Colonic mucosa (tissue), 4 donors: Measurements from ENCODE around the gene SLC16A8. TPM values are rescaled to one million over a fixed set of nuclear protein-coding genes. Genes with fewer than 3 reads are reported as not detected.

Experiments used
- DNase-seq: peaks from one replicate; pipeline ENCODE4 v3.0.0-alpha.2; 2020
- H3K27ac ChIP-seq: fragments of 200-600 bp; one replicate; pipeline ENCODE4 v1.8.0; 2021
- H3K27me3 ChIP-seq: fragments of 200-600 bp; one replicate; pipeline ENCODE4 v1.8.0; 2021
- H3K36me3 ChIP-seq: fragments of 200-600 bp; one replicate; pipeline ENCODE4 v1.8.0; 2021
- H3K4me1 ChIP-seq: fragments of 200-600 bp; one replicate; pipeline ENCODE4 v1.8.0; 2021; ENCODE audit warnings: mild to moderate bottlenecking
- H3K4me3 ChIP-seq: fragments of 200-600 bp; one replicate; pipeline ENCODE4 v1.8.0; 2021
- H3K9ac ChIP-seq, 2 donors: one replicate each; pipeline ENCODE4 v1.7.0; 2013; ENCODE audit warnings: control low read depth in 2 of 2, low read depth in 2 of 2, low read length in 2 of 2
- H3K9me3 ChIP-seq: fragments of 200-600 bp; one replicate; pipeline ENCODE4 v1.8.0; 2021
- CTCF ChIP-seq: fragments of 200-600 bp; IDR thresholded peaks from one replicate; pipeline ENCODE4 v1.8.0; 2022; ENCODE audit warnings: antibody characterized with exemption, mild to moderate bottlenecking
- intact Hi-C: fragments of 100-400 bp; cut with DNase I; formaldehyde crosslinking; loops from one replicate; pipeline ENCODE4 v1.14.1; 2022
- total RNA-seq, 2 donors: library from RNA; stranded (reverse); fragmentation: NEBNext Ultra II Directional in 1 of 2; extraction: Animal tissue kit (Norgen Biotek cat#: 25700) in 1 of 2; gene quantifications; one replicate each; pipeline ENCODE4 v1.2.1, GENCODE V29; 2021
- donor health status: healthy.
- donor health status: DM: no; HTN: no; CAD: no.
- donor health status: DM: no; HTN: no; CAD: no.

Gene SLC16A8
- total RNA-seq, 2 donors from 2014 or later, result 0.27 TPM; not detected in 1

- intact Hi-C loops, result no loop called here
- H3K36me3 ChIP-seq, result no peaks in the 10 kb centered on the region
- no peak overlapping the region for H3K27ac ChIP-seq
Measured at GRCh38 chr22:38129856-38130255, 45.9 kb upstream of the SLC16A8 start.

GRCh38 chr22:38129021-38129420 lies 45.0 kb upstream of the SLC16A8 start:
- intact Hi-C loops, result no loop called here
- Histone ChIP-seq H3K9ac (no peak overlapping the region), H3K9me3 (no peaks in the 10 kb centered on the region), H3K27ac (no peak overlapping the region), H3K27me3 (no peaks in the 10 kb centered on the region), H3K4me1 (no peaks in the 10 kb centered on the region), H3K4me3 (no peak overlapping the region), H3K36me3 (no peaks in the 10 kb centered on the region)
- DNase-seq, result no peak
- TF ChIP-seq CTCF, result no peak

More at GRCh38 chr22:38129856-38130255, 45.9 kb upstream of the SLC16A8 start:
- Histone ChIP-seq H3K9ac (no peak overlapping the region), H3K4me3 (no peak overlapping the region), H3K4me1 (no peaks in the 10 kb centered on the region), H3K27me3 (no peaks in the 10 kb centered on the region), H3K9me3 (no peaks in the 10 kb centered on the region)
- no peak for TF ChIP-seq CTCF
- no peak for DNase-seq

GRCh38 chr22:38127869-38128268 lies 43.9 kb upstream of the SLC16A8 start:
- H3K36me3 ChIP-seq, result no peaks in the 10 kb centered on the region
- TF ChIP-seq CTCF, result no peak
- no peak for DNase-seq

GRCh38 chr22:38126928-38127668 lies 43.1 kb upstream of the SLC16A8 start:
- no peaks in the 10 kb centered on the region for H3K4me1 ChIP-seq
- TF ChIP-seq CTCF, result no peak
- H3K4me3 ChIP-seq, result no peak overlapping the region
- H3K27me3 ChIP-seq, result no peaks in the 10 kb centered on the region
- intact Hi-C loops, result no loop called here
- no peak overlapping the region for H3K27ac ChIP-seq
- DNase-seq, result no peak
- no peaks in the 10 kb centered on the region for H3K36me3 ChIP-seq
- no peak overlapping the region for H3K9ac ChIP-seq
- no peaks in the 10 kb centered on the region for H3K9me3 ChIP-seq

More at GRCh38 chr22:38127869-38128268, 43.9 kb upstream of the SLC16A8 start:
- intact Hi-C loops, result no loop called here
- H3K4me1 ChIP-seq, result no peaks in the 10 kb centered on the region
- no peak overlapping the region for H3K4me3 ChIP-seq
- no peak overlapping the region for H3K27ac ChIP-seq
- no peaks in the 10 kb centered on the region for H3K9me3 ChIP-seq
- H3K9ac ChIP-seq, result no peak overlapping the region
- no peaks in the 10 kb centered on the region for H3K27me3 ChIP-seq

GRCh38 chr22:38125751-38126201 lies 41.8 kb upstream of the SLC16A8 start:
- no peak overlapping the region for H3K27ac ChIP-seq
- no peaks in the 10 kb centered on the region for H3K9me3 ChIP-seq
- intact Hi-C loops, result no loop called here
- H3K27me3 ChIP-seq, result no peaks in the 10 kb centered on the region
- H3K9ac ChIP-seq, result no peak overlapping the region
- DNase-seq, result no peak
- H3K4me1 ChIP-seq, result no peaks in the 10 kb centered on the region
- no peaks in the 10 kb centered on the region for H3K36me3 ChIP-seq
- no peak overlapping the region for H3K4me3 ChIP-seq
- no peak for TF ChIP-seq CTCF
